ENCODE measurements around the gene RRP7A. TPM values are rescaled to one million over a fixed set of nuclear protein-coding genes. Genes with fewer than 3 reads are reported as not detected.

RRP7A gene
- total RNA-seq, 6 experiments from 2014 or later, result 9.3 to 17.8 (median 14.7) TPM

DNA sequence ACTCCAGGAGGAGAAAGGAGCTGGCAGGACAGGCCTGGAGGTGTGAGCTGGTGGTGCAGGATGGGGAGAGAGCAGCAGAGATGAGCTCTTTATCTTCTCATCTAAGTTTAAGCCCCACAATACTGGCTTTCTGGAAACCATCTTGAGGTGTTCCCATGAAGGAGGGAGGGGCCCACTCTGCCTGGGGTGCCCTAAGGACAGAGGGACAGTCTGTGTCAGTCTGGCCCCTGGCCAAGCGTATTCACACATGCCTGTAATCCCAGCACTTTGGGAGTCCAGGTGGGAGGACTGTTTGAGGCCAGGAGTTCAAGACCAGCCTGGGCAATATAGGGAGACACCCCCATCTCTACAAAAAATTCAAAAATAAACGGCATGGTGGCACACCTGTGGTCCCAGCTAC lies 43.1 kb upstream of the RRP7A start:
- WGBS (ENCODE audit: insufficient coverage, low coverage, low lambda C conversion rate, missing lambda C conversion rate), result 100% methylated on average over 1 of the region's 2 CpGs
- H3K4me1 ChIP-seq, result no peaks in the 10 kb centered on the region
- H3K4me3 ChIP-seq, result no peak overlapping the region
- ATAC-seq (no peak), DNase-seq (no peak)
- H3K36me3 ChIP-seq, result no peaks in the 10 kb centered on the region
- H3K27ac ChIP-seq, result no peak overlapping the region
- no peaks in the 10 kb centered on the region for H3K27me3 ChIP-seq
- no peaks in the 10 kb centered on the region for H3K9me3 ChIP-seq
- no peak for TF ChIP-seq POLR2A (IDR thresholded peaks at IDR 0.05)
- TF ChIP-seq, protein P1, sequence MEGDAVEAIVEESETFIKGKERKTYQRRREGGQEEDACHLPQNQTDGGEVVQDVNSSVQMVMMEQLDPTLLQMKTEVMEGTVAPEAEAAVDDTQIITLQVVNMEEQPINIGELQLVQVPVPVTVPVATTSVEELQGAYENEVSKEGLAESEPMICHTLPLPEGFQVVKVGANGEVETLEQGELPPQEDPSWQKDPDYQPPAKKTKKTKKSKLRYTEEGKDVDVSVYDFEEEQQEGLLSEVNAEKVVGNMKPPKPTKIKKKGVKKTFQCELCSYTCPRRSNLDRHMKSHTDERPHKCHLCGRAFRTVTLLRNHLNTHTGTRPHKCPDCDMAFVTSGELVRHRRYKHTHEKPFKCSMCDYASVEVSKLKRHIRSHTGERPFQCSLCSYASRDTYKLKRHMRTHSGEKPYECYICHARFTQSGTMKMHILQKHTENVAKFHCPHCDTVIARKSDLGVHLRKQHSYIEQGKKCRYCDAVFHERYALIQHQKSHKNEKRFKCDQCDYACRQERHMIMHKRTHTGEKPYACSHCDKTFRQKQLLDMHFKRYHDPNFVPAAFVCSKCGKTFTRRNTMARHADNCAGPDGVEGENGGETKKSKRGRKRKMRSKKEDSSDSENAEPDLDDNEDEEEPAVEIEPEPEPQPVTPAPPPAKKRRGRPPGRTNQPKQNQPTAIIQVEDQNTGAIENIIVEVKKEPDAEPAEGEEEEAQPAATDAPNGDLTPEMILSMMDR (IDR thresholded peaks at IDR 0.05), result no peak
- intact Hi-C loops (cut with DNase I), result no loop called here

DNA sequence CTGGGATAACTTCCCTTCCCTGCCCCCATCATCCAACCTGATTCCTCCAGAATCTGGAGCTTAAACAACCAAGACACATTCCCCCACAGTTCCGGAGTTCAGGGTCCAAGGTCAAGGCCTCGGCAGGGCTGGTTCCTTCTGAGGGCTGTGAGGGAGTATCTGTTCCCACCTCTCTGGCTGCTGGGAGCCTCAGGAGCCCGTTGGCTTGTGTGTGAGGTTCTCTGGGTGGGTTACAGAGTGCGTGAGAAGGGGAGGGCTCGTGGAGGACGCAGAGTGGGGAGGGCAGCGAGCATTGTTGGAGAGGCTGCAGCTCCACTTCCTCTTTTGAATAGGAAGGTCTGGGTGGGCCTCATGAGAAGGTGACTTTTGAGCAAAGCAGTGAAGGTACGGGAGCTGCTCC lies 42.7 kb upstream of the RRP7A start:
- H3K9me3 ChIP-seq, result no peaks in the 10 kb centered on the region
- 34% methylated on average over 5 of the region's 8 CpGs for WGBS (ENCODE audit: insufficient coverage, low coverage, low lambda C conversion rate, missing lambda C conversion rate)
- no peaks in the 10 kb centered on the region for H3K27me3 ChIP-seq
- H3K27ac ChIP-seq, result no peak overlapping the region
- peak; percentile 7 to 37 (median 18) for ATAC-seq
- H3K4me3 ChIP-seq, result no peak overlapping the region
- no peaks in the 10 kb centered on the region for H3K4me1 ChIP-seq
- DNase-seq, result no peak
- no peaks in the 10 kb centered on the region for H3K36me3 ChIP-seq
- intact Hi-C loops (cut with DNase I), result no loop called here
- TF ChIP-seq POLR2A (IDR thresholded peaks at IDR 0.05), result no peak
- TF ChIP-seq, protein P1 (IDR thresholded peaks at IDR 0.05), result no peak

DNA sequence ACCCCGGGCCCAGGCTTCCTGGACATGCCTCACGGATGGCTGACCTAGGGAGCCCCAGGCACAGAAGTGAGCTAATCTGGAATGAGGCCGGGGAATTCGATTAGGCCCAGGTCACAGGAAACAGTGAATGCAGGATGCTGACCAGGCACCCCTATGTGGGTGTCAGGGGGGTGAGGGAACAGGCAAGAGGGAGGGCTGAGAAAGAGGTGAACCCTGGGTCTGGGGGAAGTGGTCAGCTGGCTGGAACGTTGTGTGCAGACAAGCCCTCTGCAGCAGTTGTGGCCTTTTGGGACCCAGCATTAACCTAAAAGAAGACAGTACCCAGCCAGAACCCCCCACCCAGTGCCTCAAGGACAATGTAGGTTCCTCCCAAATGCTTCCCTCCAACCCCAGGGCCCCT lies 42.3 kb upstream of the RRP7A start:
- no peak for TF ChIP-seq POLR2A (IDR thresholded peaks at IDR 0.05)
- TF ChIP-seq, protein P1 (IDR thresholded peaks at IDR 0.05), result no peak
- Histone ChIP-seq H3K27me3 (no peaks in the 10 kb centered on the region), H3K36me3 (no peaks in the 10 kb centered on the region), H3K4me3 (no peak overlapping the region), H3K27ac (no peak overlapping the region), H3K4me1 (no peaks in the 10 kb centered on the region), H3K9me3 (no peaks in the 10 kb centered on the region)
- ATAC-seq (peak; percentile 6 to 56 (median 28)), DNase-seq (no peak)
- intact Hi-C loops (cut with DNase I), result no loop called here
- 20% methylated on average over 1 of the region's 5 CpGs for WGBS (ENCODE audit: insufficient coverage, low coverage, low lambda C conversion rate, missing lambda C conversion rate)

DNA sequence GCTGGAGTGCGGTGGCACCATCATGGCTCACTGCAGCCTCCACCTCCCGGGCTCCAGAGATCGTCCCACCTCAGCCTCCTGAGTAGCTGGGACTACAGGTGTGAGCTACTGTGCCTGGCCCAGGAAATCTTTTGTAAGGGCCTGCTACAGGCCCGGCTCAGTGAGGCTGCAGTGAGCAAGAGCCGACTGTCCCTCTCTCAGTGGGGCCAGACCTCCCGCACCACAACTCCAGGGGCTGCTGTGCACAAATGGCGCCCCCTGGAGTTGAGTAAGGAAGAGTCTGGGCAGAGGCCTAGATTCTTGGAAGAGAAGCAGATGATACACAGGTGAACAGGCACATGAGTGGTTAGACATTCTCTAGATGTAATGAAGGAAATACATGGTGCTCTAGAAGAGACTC lies 41.2 kb upstream of the RRP7A start:
- no peak for DNase-seq
- Histone ChIP-seq H3K9me3 (no peaks in the 10 kb centered on the region), H3K4me3 (no peak overlapping the region), H3K27me3 (no peaks in the 10 kb centered on the region), H3K4me1 (no peaks in the 10 kb centered on the region), H3K27ac (no peak overlapping the region), H3K36me3 (no peaks in the 10 kb centered on the region)
- peak in 2 of 4 donors; percentile 15 to 33 for ATAC-seq
- intact Hi-C loops (cut with DNase I), result no loop called here
- WGBS (ENCODE audit: insufficient coverage, low coverage, low lambda C conversion rate, missing lambda C conversion rate), result 63% methylated on average over 4 of the region's 7 CpGs
- TF ChIP-seq POLR2A (IDR thresholded peaks at IDR 0.05), result no peak
- TF ChIP-seq, protein P1 (IDR thresholded peaks at IDR 0.05), result peak in 3 of 4 donors; percentile 20 to 40 (median 31)

DNA sequence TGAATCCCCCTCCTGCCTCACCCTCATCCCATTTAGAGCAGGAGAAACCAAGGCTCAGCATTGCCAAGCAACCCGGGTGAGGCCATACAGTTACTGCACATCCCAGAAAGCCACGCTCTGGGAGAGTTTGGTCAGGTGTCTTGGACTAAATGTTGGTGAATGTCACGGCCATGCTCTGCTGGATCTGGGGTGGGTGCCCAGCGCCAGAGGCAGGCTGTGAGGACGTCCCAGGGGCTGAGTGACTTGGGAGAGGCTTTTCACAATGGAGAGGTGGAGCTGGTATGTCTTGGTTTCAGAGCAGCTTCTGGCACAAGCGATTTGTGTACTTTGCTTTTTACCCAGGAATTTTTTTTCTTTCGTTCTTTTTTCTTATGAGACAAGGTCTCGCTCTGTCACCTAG lies 40.8 kb upstream of the RRP7A start:
- ATAC-seq, result no peak
- no peaks in the 10 kb centered on the region for H3K9me3 ChIP-seq
- 76% methylated on average over 5 of the region's 8 CpGs for WGBS (ENCODE audit: insufficient coverage, low coverage, low lambda C conversion rate, missing lambda C conversion rate)

More for the DNA sequence above, 40.8 kb upstream of the RRP7A start:
- DNase-seq, result no peak
- no peak overlapping the region for H3K27ac ChIP-seq
- H3K4me1 ChIP-seq, result no peaks in the 10 kb centered on the region
- no peak overlapping the region for H3K4me3 ChIP-seq
- no peak for TF ChIP-seq POLR2A (IDR thresholded peaks at IDR 0.05)
- no peaks in the 10 kb centered on the region for H3K36me3 ChIP-seq
- intact Hi-C loops (cut with DNase I), result no loop called here
- H3K27me3 ChIP-seq, result no peaks in the 10 kb centered on the region
